ENCODE measurements around the gene NAB1. TPM values are rescaled to one million over a fixed set of nuclear protein-coding genes. Genes with fewer than 3 reads are reported as not detected.

The NAB1 gene
- total and polyA plus RNA-seq, 2 experiments from 2014 or later, result 10.4 to 40.2 TPM

DNA sequence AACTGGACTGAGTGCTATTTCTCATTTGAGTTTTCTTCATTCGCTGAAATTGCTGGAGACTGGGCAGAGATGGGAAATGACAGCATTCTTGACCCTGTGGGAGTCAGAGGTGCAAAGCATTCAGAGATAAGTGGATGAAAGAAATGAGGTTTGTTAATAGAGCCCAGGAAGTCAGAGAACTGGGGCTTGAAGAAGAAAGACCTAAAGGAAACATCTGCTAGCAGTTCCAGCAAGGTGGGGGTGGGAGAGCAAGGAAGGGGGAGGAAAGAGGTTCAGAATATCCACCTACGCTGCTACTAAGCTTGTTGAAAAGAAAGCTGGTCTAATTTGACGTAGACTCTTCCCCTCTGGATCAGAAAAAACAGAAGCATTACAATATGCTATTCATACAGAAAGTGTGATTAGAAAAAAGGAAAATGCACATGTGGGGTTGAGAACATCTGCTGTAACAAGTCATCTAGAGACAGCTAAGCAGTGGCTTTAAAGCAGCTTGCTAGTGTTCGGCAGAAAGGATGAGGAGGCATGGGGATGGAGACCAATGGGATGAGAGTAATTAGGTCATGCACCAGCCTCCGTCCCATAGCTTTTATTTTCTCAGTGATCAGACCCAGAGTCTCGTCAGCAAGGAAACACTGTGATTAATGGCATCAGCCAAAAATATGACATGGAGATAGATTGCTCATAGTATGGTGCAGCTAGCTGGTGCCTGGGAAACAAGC is 29.7 kb downstream of the NAB1 start:
- Mint-ChIP-seq H3K4me3 (no peak overlapping the region), H3K9me3 (no peaks in the 10 kb centered on the region), H3K27me3 (ENCODE audit: insufficient read depth, low read depth, poor library complexity) (no peaks in the 10 kb centered on the region), H3K4me1 (peaks cover 56% of the 10 kb centered on the region), H3K36me3 (ENCODE audit: low read depth) (no peaks in the 10 kb centered on the region), H3K27ac (no peak overlapping the region)
- TF ChIP-seq, protein P1, sequence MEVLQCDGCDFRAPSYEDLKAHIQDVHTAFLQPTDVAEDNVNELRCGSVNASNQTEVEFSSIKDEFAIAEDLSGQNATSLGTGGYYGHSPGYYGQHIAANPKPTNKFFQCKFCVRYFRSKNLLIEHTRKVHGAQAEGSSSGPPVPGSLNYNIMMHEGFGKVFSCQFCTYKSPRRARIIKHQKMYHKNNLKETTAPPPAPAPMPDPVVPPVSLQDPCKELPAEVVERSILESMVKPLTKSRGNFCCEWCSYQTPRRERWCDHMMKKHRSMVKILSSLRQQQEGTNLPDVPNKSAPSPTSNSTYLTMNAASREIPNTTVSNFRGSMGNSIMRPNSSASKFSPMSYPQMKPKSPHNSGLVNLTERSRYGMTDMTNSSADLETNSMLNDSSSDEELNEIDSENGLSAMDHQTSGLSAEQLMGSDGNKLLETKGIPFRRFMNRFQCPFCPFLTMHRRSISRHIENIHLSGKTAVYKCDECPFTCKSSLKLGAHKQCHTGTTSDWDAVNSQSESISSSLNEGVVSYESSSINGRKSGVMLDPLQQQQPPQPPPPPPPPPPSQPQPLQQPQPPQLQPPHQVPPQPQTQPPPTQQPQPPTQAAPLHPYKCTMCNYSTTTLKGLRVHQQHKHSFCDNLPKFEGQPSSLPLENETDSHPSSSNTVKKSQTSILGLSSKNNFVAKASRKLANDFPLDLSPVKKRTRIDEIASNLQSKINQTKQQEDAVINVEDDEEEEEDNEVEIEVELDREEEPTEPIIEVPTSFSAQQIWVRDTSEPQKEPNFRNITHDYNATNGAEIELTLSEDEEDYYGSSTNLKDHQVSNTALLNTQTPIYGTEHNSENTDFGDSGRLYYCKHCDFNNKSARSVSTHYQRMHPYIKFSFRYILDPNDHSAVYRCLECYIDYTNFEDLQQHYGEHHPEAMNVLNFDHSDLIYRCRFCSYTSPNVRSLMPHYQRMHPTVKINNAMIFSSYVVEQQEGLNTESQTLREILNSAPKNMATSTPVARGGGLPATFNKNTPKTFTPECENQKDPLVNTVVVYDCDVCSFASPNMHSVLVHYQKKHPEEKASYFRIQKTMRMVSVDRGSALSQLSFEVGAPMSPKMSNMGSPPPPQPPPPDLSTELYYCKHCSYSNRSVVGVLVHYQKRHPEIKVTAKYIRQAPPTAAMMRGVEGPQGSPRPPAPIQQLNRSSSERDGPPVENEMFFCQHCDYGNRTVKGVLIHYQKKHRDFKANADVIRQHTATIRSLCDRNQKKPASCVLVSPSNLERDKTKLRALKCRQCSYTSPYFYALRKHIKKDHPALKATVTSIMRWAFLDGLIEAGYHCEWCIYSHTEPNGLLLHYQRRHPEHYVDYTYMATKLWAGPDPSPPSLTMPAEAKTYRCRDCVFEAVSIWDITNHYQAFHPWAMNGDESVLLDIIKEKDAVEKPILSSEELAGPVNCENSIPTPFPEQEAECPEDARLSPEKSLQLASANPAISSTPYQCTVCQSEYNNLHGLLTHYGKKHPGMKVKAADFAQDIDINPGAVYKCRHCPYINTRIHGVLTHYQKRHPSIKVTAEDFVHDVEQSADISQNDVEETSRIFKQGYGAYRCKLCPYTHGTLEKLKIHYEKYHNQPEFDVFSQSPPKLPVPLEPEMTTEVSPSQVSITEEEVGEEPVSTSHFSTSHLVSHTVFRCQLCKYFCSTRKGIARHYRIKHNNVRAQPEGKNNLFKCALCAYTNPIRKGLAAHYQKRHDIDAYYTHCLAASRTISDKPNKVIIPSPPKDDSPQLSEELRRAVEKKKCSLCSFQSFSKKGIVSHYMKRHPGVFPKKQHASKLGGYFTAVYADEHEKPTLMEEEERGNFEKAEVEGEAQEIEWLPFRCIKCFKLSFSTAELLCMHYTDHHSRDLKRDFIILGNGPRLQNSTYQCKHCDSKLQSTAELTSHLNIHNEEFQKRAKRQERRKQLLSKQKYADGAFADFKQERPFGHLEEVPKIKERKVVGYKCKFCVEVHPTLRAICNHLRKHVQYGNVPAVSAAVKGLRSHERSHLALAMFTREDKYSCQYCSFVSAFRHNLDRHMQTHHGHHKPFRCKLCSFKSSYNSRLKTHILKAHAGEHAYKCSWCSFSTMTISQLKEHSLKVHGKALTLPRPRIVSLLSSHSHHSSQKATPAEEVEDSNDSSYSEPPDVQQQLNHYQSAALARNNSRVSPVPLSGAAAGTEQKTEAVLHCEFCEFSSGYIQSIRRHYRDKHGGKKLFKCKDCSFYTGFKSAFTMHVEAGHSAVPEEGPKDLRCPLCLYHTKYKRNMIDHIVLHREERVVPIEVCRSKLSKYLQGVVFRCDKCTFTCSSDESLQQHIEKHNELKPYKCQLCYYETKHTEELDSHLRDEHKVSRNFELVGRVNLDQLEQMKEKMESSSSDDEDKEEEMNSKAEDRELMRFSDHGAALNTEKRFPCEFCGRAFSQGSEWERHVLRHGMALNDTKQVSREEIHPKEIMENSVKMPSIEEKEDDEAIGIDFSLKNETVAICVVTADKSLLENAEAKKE (CRISPR knock-in tag; IDR thresholded peaks at IDR 0.05), result no peak
- TF ChIP-seq EZH2 (IDR thresholded peaks at IDR 0.05; ENCODE audit: low read depth, unreplicated experiment) (no peak), CREB1 (CRISPR knock-in tag; IDR thresholded peaks at IDR 0.05; ENCODE audit: low read depth) (no peak), ZNF331 (CRISPR knock-in tag; IDR thresholded peaks at IDR 0.05; ENCODE audit: low read depth) (no peak), NANOG (IDR thresholded peaks at IDR 0.05; ENCODE audit: borderline replicate concordance) (no peak), STAT1 (IDR thresholded peaks at IDR 0.05; ENCODE audit: unreplicated experiment) (no peak)
- TF ChIP-seq, protein P2, sequence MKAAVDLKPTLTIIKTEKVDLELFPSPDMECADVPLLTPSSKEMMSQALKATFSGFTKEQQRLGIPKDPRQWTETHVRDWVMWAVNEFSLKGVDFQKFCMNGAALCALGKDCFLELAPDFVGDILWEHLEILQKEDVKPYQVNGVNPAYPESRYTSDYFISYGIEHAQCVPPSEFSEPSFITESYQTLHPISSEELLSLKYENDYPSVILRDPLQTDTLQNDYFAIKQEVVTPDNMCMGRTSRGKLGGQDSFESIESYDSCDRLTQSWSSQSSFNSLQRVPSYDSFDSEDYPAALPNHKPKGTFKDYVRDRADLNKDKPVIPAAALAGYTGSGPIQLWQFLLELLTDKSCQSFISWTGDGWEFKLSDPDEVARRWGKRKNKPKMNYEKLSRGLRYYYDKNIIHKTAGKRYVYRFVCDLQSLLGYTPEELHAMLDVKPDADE (IDR thresholded peaks at IDR 0.05), result no peak
- no peaks in the 10 kb centered on the region for H3K36me3 ChIP-seq (ENCODE audit: insufficient read depth)
- H2AFZ ChIP-seq, result no peak overlapping the region
- H3K27me3 ChIP-seq (ENCODE audit: insufficient read depth), result no peaks in the 10 kb centered on the region
- peak overlapping the region; percentile 63 for H3K27ac ChIP-seq (ENCODE audit: low read depth)
- H3F3A ChIP-seq (replicated peaks; ENCODE audit: low read depth), result no peaks in the 10 kb centered on the region
- H3K79me2 ChIP-seq (replicated peaks; ENCODE audit: insufficient read depth), result no peaks in the 10 kb centered on the region
- H3K9me2 ChIP-seq (ENCODE audit: insufficient read depth), result no peaks in the 10 kb centered on the region
- H3K4me1 ChIP-seq (ENCODE audit: insufficient read depth), result peaks cover 54% of the 10 kb centered on the region
- ATAC-seq (no peak), DNase-seq (ENCODE audit: low spot score) (peak; percentile 39)
- no peak overlapping the region for H3K4me3 ChIP-seq
- peak overlapping the region; percentile 48 for H3K4me2 ChIP-seq
- H4K20me1 ChIP-seq (replicated peaks; ENCODE audit: insufficient read depth), result no peaks in the 10 kb centered on the region

All from GM23338 (cell line).